GM12878 (cell line): ENCODE results near the gene PRRC2A. TPM values are rescaled to one million over a fixed set of nuclear protein-coding genes. Genes with fewer than 3 reads are reported as not detected.

ENCODE experiments used
- ATAC-seq: fragments of 200-7000 bp; cut with Tn5 transposase; 3 replicates; pipeline ENCODE4 v1.9.1; 2020; ENCODE audit warnings: mild to moderate bottlenecking, moderate library complexity
- BruUV-seq: library from RNA; stranded (reverse); fragments of 400-500 nt; replicated peaks from 2 replicates; lab custom pipeline; 2021; lab: Mats Ljungman, UMichigan
- CTCF ChIA-PET: fragments of 300-600 bp; sonication (Branson Sonifier 250); formaldehyde crosslinking; extraction: SDS; loops from one replicate; lab custom pipeline; 2021; ENCODE audit warnings: inconsistent platforms; lab: Yijun Ruan, JAX
- POLR2A ChIA-PET: fragments of 350-600 bp; formaldehyde crosslinking; extraction: SDS; loops from one replicate; lab custom pipeline; 2021; ENCODE audit warnings: inconsistent platforms; lab: Charles Lee
- RAD21 ChIA-PET: fragments of 300-600 bp; sonication (Branson Sonifier 250); formaldehyde crosslinking; loops from one replicate; lab custom pipeline; 2023; ENCODE audit warnings: antibody characterized with exemption; ENCODE audit not compliant: unreplicated experiment; lab: Charles Lee
- SMC1A ChIA-PET: fragments of 300-600 bp; sonication (Branson Sonifier 250); formaldehyde crosslinking; loops from one replicate; lab custom pipeline; 2023; ENCODE audit not compliant: unreplicated experiment, uncharacterized antibody; lab: Charles Lee
- DNase-seq: peaks from one replicate; pipeline ENCODE4 v3.0.0-alpha.2; 2011; ENCODE audit warnings: low read depth, low spot score
- FAIRE-seq: peaks from 3 replicates; lab custom pipeline; 2011; peaks lifted over from hg19 to GRCh38; lab: Jason Lieb, UNC
- H2AFZ ChIP-seq: 2 replicates; pipeline ENCODE4 v1.6.0; 2011; ENCODE audit warnings: low read depth, low read length, control low read depth; ENCODE audit not compliant: control insufficient read depth
- H3K27ac ChIP-seq: 2 replicates; pipeline ENCODE4 v1.5.1; 2011; ENCODE audit warnings: control low read depth; ENCODE audit not compliant: control insufficient read depth, insufficient read depth
- H3K27me3 ChIP-seq, 2 experiments: replicated peaks in 1 of 2; 2 replicates each; pipeline versions ENCODE4 v1.6.0 to v1.6.1; 2011; ENCODE audit warnings: low read length in 1 of 2; ENCODE audit not compliant: control insufficient read depth in 2 of 2, insufficient read depth in 2 of 2
- H3K36me3 ChIP-seq, 2 experiments: 2 replicates each; pipeline ENCODE4 v1.5.1; 2011; ENCODE audit warnings: low read length in 1 of 2; ENCODE audit not compliant: control insufficient read depth in 2 of 2, insufficient read depth in 2 of 2
- H3K4me1 ChIP-seq: 2 replicates; pipeline ENCODE4 v1.6.1; 2011; ENCODE audit warnings: mild to moderate bottlenecking, low read length, moderate library complexity, mixed read lengths; ENCODE audit not compliant: control insufficient read depth, insufficient read depth
- H3K4me2 ChIP-seq: 2 replicates; pipeline ENCODE4 v1.6.0; 2011; ENCODE audit warnings: control low read depth; ENCODE audit not compliant: control insufficient read depth, insufficient read depth
- H3K4me3 ChIP-seq: fragments of 200-600 bp; sonication (generic); 2 replicates; pipeline ENCODE4 v1.5.1; 2016
- H3K79me2 ChIP-seq: 2 replicates; pipeline ENCODE4 v1.6.0; 2011; ENCODE audit warnings: low read length; ENCODE audit not compliant: control insufficient read depth, insufficient read depth
- H3K9ac ChIP-seq: 2 replicates; pipeline ENCODE4 v1.8.0; 2011; ENCODE audit warnings: low read length, control low read depth, mixed read lengths; ENCODE audit not compliant: control insufficient read depth, insufficient read depth
- H3K9me3 ChIP-seq: replicated peaks from 3 replicates; pipeline ENCODE4 v1.5.1; 2011; ENCODE audit warnings: mild to moderate bottlenecking, low read length; ENCODE audit not compliant: control insufficient read depth, insufficient read depth
- H4K20me1 ChIP-seq: 2 replicates; pipeline ENCODE4 v1.6.0; 2011; ENCODE audit not compliant: control insufficient read depth, insufficient read depth
- IRF4 ChIP-seq: IDR thresholded peaks from 2 replicates; pipeline ENCODE4 v1.6.1; 2011; ENCODE audit warnings: low read depth, low read length
- MEF2B ChIP-seq: fragments of 450-650 bp; IDR thresholded peaks from 2 replicates; pipeline ENCODE4 v1.6.1; 2018; ENCODE audit warnings: mild to moderate bottlenecking, moderate library complexity; ENCODE audit not compliant: partially characterized antibody, poor library complexity, severe bottlenecking
- NFXL1 ChIP-seq: fragments of 450-650 bp; IDR thresholded peaks from 2 replicates; pipeline ENCODE4 v1.6.1; 2017; ENCODE audit warnings: antibody characterized with exemption, mild to moderate bottlenecking, borderline replicate concordance
- POLR2A ChIP-seq: IDR thresholded peaks from 2 replicates; pipeline ENCODE4 v1.6.1; 2011; ENCODE audit warnings: low read depth, mild to moderate bottlenecking, low read length
- POLR2AphosphoS5 ChIP-seq: IDR thresholded peaks from 2 replicates; pipeline ENCODE4 v1.6.1; 2011; ENCODE audit warnings: mild to moderate bottlenecking, low read length, inconsistent platforms
- RAD51 ChIP-seq: fragments of 450-650 bp; IDR thresholded peaks from 2 replicates; pipeline ENCODE4 v1.6.1; 2016; ENCODE audit warnings: moderate library complexity, mild to moderate bottlenecking, inconsistent platforms
- SMAD5 ChIP-seq: IDR thresholded peaks from 2 replicates; pipeline ENCODE4 v1.6.1; 2016; ENCODE audit warnings: antibody characterized with exemption, low read depth
- TCF3 ChIP-seq: IDR thresholded peaks from 2 replicates; pipeline ENCODE4 v1.6.1; 2012; ENCODE audit warnings: low read depth, mild to moderate bottlenecking, low read length, borderline replicate concordance; ENCODE audit not compliant: insufficient read depth
- TCF7 ChIP-seq: IDR thresholded peaks from 2 replicates; pipeline ENCODE4 v1.6.1; 2014; ENCODE audit warnings: antibody characterized with exemption, borderline replicate concordance
- WGBS: methylation state at CpG from one replicate; pipeline ENCODE4 v1.1.6; 2016; ENCODE audit warnings: low lambda C conversion rate; ENCODE audit not compliant: insufficient replicate concordance, insufficient coverage; ENCODE audit errors: missing lambda C conversion rate; 5-methylcytosine and 5-hydroxymethylcytosine counted together
- in situ Hi-C: fragments of 300-500 bp; cut with MboI; formaldehyde crosslinking; loops from 9 replicates; pipeline ENCODE4 v1.14.3; 2018; ENCODE audit warnings: mixed read lengths
- intact Hi-C: fragments of 100-400 bp; cut with micrococcal nuclease; formaldehyde crosslinking; loops from one replicate; pipeline ENCODE4 v1.14.2; 2022; ENCODE audit not compliant: unreplicated experiment
- polyA plus RNA-seq, 11 experiments: library from polyadenylated mRNA; depleted of rRNA in 4 of 11; unstranded in 6 of 11; stranded (reverse) in 5 of 11; fragments of >200 nt; fragmentation: Nextera tagmentation in 4 of 11; fragmentation: Illumina TruSeq in 1 of 11; extraction: Ambion mirVana in 4 of 11; extraction: Trizol in 1 of 11; gene quantifications; 1 replicate in 1 of 11; 2 replicates in 10 of 11; pipeline versions ENCODE4 v1.2.1 to v1.2.3, GENCODE V29; 2011 to 2016; ENCODE audit warnings: inconsistent platforms in 2 of 11, missing spikeins in 2 of 11, low read depth in 1 of 11
- total RNA-seq, 4 experiments: library from RNA; depleted of rRNA in 3 of 4; stranded (reverse); fragments of >200 nt in 3 of 4; fragmentation: Illumina TruSeq in 1 of 4; extraction: Trizol in 1 of 4; gene quantifications; 2 replicates each; pipeline versions ENCODE4 v1.2.1 to v1.2.3, GENCODE V29; 2013 to 2021
- TF ChIP-seq, protein P1 (sequence below): IDR thresholded peaks from 2 replicates; pipeline ENCODE4 v1.6.1; 2011; ENCODE audit warnings: borderline replicate concordance, low read depth, mild to moderate bottlenecking, moderate library complexity, low read length; ENCODE audit not compliant: insufficient read depth, poor library complexity, severe bottlenecking

PRRC2A gene
- total and polyA plus RNA-seq, 10 of the 15 experiments (the other 5 are each of a cell fraction or from before 2014, with no cell fraction given), result 0.40 to 244 (median 61.3) TPM

DNA sequence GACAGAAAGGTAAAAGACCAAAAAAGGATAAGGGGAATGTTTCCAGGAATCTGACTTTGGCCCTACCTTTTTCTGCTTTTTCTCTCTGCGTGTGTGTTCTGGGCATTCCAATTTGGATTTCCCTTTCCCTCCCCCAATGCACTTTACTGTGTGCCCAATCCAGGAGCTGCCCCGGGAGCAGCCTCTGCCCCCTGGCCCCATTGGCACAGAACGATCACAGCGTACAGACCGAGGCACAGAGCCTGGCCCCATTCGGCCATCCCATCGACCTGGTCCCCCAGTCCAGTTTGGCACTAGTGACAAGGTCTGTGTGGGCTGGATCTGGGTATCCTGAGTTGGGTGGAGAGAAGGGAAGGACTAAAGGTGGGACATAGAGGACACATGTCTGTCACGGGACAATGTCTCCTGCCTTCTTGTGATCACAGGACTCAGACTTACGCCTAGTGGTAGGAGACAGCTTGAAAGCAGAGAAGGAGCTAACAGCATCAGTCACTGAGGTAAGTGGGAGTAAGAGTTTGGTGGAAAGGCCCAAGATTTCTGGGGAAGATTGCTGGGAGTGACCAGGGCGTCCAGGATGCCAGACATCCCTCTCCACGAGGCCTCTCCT lies 14.6 kb downstream of the PRRC2A start:
- TF ChIP-seq IRF4 (no peak), POLR2AphosphoS5 (peak; percentile 60)
- no peak for DNase-seq
- Histone ChIP-seq H3K9ac (no peak overlapping the region), H3K79me2 (no peaks in the 10 kb centered on the region; the same call in 1 of the 2 replicates), H3K4me1 (no peaks in the 10 kb centered on the region), H4K20me1 (no peaks in the 10 kb centered on the region), H3K27ac (no peak overlapping the region), H3K9me3 (no peaks in the 10 kb centered on the region), H3K36me3 (peaks cover 54 to 58% of the 10 kb centered on the region in 2 experiments), H3K4me3 (no peak overlapping the region), H3K4me2 (no peak overlapping the region), H3K27me3 (no peaks in the 10 kb centered on the region), H2AFZ (no peak overlapping the region)
- ChIA-PET RAD21 (no interaction called here), SMC1A (interaction anchor here (0.9 to 1.2 kb wide), 2 partner anchors 31 to 84 kb away, joined by 3 read pairs; no protein-coding TSS in a partner anchor), POLR2A (interaction anchor here (0.8 kb wide), 1 partner anchor 19 kb away, joined by 3 read pairs; no protein-coding TSS in a partner anchor), CTCF (interaction anchor here (0.6 kb wide), 1 partner anchor 37 kb away, joined by 3 read pairs; no protein-coding TSS in a partner anchor)
- WGBS, result 88% methylated on average over 11 of the region's 11 CpGs
- FAIRE-seq, result no peak
- intact Hi-C loops (no loop called here), in situ Hi-C loops (no loop called here)
- no TSS peak for BruUV-seq
- no peak for ATAC-seq

DNA sequence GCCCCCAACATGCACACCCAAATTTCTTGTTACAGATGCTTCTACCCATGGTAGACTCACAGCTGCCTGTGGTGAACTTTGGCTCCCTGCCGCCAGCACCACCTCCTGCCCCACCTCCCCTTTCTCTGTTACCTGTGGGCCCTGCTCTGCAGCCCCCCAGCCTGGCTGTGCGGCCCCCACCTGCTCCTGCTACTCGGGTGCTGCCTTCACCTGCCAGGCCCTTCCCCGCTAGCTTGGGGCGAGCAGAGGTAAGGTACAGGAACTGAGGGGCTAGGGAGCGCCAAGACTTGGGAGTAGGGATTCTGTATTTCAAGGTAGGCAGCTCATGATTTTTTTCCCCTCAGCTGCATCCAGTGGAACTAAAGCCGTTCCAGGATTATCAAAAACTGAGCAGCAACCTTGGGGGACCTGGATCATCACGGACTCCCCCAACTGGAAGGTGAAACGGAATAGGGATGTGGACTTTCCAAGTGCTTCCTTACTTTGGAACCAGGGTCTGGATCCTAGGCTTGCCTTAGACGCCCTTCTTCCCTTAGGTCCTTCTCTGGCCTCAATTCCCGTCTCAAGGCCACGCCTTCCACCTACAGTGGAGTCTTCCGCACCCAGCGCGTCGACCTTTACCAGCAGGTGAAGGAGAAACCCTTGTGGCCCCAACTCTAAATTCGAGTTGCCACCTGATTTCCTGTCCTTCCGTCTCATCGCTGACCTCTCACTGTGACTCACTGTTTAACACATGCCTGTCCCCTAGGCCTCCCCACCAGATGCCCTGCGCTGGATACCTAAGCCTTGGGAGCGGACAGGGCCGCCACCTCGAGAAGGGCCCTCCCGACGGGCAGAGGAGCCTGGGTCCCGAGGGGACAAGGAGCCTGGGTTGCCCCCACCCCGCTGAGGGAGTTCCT lies 16.4 kb downstream of the PRRC2A start:
- POLR2A ChIA-PET, result interaction anchor here (1.2 kb wide), 1 partner anchor 20 kb away, joined by 3 read pairs; no protein-coding TSS in a partner anchor

More for the DNA sequence above, 16.4 kb downstream of the PRRC2A start:
- 87% methylated on average over 27 of the region's 27 CpGs for WGBS
- H3K4me2 ChIP-seq, result no peak overlapping the region
- H2AFZ ChIP-seq, result no peak overlapping the region
- SMC1A ChIA-PET, result interaction anchor here (1.2 to 1.8 kb wide), 3 partner anchors 14 to 194 kb away, joined by 3 to 5 read pairs (median 4); no protein-coding TSS in a partner anchor
- CTCF ChIA-PET, result no interaction called here
- H4K20me1 ChIP-seq, result no peaks in the 10 kb centered on the region
- no peaks in the 10 kb centered on the region; the same call in 1 of the 2 replicates for H3K79me2 ChIP-seq
- in situ Hi-C loops (no loop called here), intact Hi-C loops (no loop called here)
- RAD21 ChIA-PET, result no interaction called here
- no peak overlapping the region for H3K9ac ChIP-seq
- TF ChIP-seq SMAD5, result peak; percentile 7; the same call in 1 of the 2 replicates
- no peak for TF ChIP-seq MEF2B
- no peak for TF ChIP-seq TCF7
- TF ChIP-seq NFXL1, result no peak
- TF ChIP-seq RAD51, result no peak
- TF ChIP-seq TCF3, result no peak
- peak; percentile 36; the same call in 1 of the 2 replicates for TF ChIP-seq POLR2A
- TF ChIP-seq, protein P1, sequence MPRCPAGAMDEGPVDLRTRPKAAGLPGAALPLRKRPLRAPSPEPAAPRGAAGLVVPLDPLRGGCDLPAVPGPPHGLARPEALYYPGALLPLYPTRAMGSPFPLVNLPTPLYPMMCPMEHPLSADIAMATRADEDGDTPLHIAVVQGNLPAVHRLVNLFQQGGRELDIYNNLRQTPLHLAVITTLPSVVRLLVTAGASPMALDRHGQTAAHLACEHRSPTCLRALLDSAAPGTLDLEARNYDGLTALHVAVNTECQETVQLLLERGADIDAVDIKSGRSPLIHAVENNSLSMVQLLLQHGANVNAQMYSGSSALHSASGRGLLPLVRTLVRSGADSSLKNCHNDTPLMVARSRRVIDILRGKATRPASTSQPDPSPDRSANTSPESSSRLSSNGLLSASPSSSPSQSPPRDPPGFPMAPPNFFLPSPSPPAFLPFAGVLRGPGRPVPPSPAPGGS, result no peak
- FAIRE-seq, result no peak
- H3K9me3 ChIP-seq, result no peaks in the 10 kb centered on the region
- no peaks in the 10 kb centered on the region for H3K4me1 ChIP-seq
- H3K27ac ChIP-seq, result no peak overlapping the region
- no peak for ATAC-seq
- no peak for DNase-seq
- no peak overlapping the region for H3K4me3 ChIP-seq
- H3K36me3 ChIP-seq, result peaks cover 54 to 55% of the 10 kb centered on the region in 2 experiments
- TSS peak; percentile 39 for BruUV-seq
- H3K27me3 ChIP-seq, result no peaks in the 10 kb centered on the region
